GM12864 (cell line): ENCODE measurements around the gene IL11RA.

Experiments used
- DNase-seq: peaks from one replicate; pipeline ENCODE4 v3.0.0-alpha.2; 2011; ENCODE audit warnings: low read depth
- H3K4me3 ChIP-seq: 2 replicates; pipeline ENCODE4 v1.5.1; 2011; ENCODE audit warnings: mild to moderate bottlenecking, low read depth, low read length, control low read depth
- CTCF ChIP-seq: IDR thresholded peaks from 2 replicates; pipeline ENCODE4 v1.5.1; 2011; ENCODE audit warnings: low read depth, mild to moderate bottlenecking, moderate library complexity, low read length, control low read depth, inconsistent platforms; ENCODE audit errors: missing control alignments

The IL11RA gene

GRCh38 chr9:34691936-34692315 is 39.9 kb downstream of the IL11RA start:
- no peak for TF ChIP-seq CTCF
- no peak for DNase-seq
- no peak overlapping the region for H3K4me3 ChIP-seq

GRCh38 chr9:34693560-34693959 is 41.6 kb downstream of the IL11RA start:
- DNase-seq, result no peak
- TF ChIP-seq CTCF, result no peak
- no peak overlapping the region for H3K4me3 ChIP-seq

GRCh38 chr9:34694811-34695210 is 42.8 kb downstream of the IL11RA start:
- no peak for TF ChIP-seq CTCF
- H3K4me3 ChIP-seq, result no peak overlapping the region
- DNase-seq, result no peak

GRCh38 chr9:34701023-34701768 is 49.2 kb downstream of the IL11RA start:
- H3K4me3 ChIP-seq, result peak overlapping the region; percentile 17
- DNase-seq, result no peak
- peak; percentile 73 for TF ChIP-seq CTCF

GRCh38 chr9:34701769-34702736 is 50.1 kb downstream of the IL11RA start:
- TF ChIP-seq CTCF, result peak; percentile 98
- DNase-seq, result peak; percentile 18

GRCh38 chr9:34707130-34707529 is 55.1 kb downstream of the IL11RA start:
- no peak overlapping the region for H3K4me3 ChIP-seq
- no peak for DNase-seq
- TF ChIP-seq CTCF, result no peak

More at GRCh38 chr9:34701769-34702736, 50.1 kb downstream of the IL11RA start:
- peak overlapping the region; percentile 17 for H3K4me3 ChIP-seq
